NCI-H1417 treated with DMSO at 0.1 percent for 48 hours (cell line): Measurements from ENCODE around the gene CEP128.

Experiments
- DNase-seq: peaks from one replicate; lab custom pipeline; 2025; lab: John Stamatoyannopoulos, UW

The CEP128 gene

GRCh38 chr14:80941241-80942185 lies at the start of gene CEP128:
TSS of gene CEP128 (minus strand) at chr14:80941738.
- peak; percentile 92 for DNase-seq

DNA sequence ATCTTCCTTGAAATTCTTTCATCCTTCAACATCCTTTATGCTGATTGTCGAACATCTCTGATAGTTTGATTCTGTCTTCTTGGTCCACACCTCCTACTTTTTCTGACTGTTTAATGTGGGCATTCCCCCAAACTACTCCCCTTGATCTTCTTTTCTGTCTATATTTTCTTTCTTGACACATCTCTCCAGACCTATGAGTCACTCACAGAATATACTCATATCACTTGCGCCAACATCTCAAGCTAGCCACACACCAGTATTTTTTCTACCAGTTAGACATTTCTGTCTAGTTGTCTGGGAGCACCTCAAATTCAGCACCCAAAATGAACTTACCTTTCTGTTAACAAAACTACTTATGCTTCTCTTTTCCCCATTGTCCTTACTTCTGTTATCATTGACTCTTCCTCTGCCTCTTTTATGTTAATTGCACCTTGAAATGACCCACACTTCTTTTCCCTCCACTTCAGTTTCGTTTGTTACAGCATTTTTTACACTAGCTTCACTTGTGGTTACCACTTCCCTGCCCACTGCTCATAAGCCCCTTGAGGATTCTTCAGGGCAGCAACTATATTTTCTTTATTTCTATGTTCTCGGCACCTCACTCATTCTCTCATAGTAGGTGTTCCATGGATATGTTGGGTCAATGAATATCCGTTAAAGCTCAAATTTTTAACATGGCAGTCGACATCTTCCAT lies 47.3 kb upstream of the CEP128 start:
- no peak for DNase-seq

GRCh38 chr14:80988192-80988591 lies 46.7 kb upstream of the CEP128 start:
- DNase-seq = no peak

GRCh38 chr14:80987235-80988032 lies 45.9 kb upstream of the CEP128 start:
- peak; percentile 63 for DNase-seq

DNA sequence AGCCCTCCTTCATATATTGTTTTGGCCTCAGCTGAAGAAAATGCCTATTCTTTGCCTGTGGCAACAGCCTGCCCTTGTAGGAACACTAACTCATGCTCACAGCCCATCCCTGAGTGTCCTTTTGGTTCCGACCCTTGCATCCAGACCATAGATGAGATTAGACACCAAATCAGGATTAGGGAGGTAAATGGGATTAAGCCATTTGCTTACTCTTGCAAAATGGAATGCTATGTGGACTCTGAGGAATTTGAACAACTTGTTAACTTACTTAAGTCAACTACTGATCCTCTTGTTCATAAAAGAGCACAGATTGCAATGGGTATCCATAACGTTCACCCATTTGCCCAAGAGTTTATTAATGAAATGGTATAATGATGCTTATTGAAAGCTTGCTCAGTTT lies 41.2 kb upstream of the CEP128 start:
- no peak for DNase-seq

- DNase-seq = no peak
These were observed 40.1 kb upstream of the CEP128 start for GRCh38 chr14:80981673-80982072.

- DNase-seq = no peak
These were observed 39.6 kb upstream of the CEP128 start for GRCh38 chr14:80981156-80981555.

DNA sequence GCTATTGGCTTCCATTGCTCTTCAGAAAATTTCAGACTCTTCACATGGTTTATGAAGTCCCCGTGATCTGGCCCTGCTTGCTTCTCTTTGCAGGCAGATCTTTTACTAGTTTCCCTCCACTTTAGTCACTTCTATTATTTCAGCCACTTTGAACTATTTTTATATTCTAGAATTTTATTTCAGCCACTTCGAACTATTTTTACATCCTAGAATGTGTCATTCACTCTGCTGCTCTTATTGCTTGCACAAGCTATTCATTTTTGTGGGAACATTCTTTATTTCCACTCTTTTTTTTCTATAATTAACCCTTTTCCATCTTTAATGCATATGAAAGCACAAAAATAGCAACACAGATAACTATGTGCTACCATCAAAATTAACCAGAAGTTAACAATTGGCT lies 38.4 kb upstream of the CEP128 start:
- DNase-seq = no peak

GRCh38 chr14:80978403-80978802 lies 36.9 kb upstream of the CEP128 start:
- DNase-seq = no peak

DNA sequence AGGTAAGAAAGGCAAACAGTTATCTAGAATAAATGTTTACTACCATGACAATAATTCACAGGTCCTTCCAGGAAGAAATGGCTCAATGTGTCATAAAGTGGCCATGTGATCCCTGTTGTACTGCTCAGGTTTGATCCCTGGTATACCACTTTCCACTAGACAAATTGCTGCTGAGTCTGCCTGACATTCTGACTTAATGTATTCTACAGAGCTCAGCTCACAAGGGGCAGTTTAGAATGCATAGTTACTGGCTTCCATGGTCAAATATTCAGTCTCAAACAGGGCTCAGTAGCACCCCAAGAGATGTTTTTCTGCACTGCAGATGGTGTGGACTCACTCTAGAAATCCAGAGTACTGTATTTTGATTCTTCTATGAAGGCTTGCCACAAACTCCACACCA lies 35.7 kb upstream of the CEP128 start:
- DNase-seq = no peak

DNA sequence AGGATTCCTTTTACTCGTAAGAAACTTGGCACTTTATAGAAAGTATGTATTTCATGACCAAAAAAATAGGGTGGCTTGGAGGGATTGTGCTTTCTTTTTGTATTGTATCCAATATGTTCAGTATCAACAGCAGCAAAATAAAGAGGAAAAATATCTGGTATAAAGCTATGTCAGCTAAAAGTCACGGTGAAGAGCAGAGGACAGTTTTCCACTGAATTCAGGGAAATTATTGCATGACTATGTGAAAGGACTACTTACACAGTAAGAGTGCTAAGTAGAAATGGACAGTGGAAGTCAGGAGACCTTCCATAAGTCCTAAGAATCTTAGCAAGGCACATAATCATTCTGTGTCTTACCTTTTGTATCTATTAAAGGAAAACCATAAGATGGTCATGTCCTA lies 33.1 kb upstream of the CEP128 start:
- no peak for DNase-seq

DNA sequence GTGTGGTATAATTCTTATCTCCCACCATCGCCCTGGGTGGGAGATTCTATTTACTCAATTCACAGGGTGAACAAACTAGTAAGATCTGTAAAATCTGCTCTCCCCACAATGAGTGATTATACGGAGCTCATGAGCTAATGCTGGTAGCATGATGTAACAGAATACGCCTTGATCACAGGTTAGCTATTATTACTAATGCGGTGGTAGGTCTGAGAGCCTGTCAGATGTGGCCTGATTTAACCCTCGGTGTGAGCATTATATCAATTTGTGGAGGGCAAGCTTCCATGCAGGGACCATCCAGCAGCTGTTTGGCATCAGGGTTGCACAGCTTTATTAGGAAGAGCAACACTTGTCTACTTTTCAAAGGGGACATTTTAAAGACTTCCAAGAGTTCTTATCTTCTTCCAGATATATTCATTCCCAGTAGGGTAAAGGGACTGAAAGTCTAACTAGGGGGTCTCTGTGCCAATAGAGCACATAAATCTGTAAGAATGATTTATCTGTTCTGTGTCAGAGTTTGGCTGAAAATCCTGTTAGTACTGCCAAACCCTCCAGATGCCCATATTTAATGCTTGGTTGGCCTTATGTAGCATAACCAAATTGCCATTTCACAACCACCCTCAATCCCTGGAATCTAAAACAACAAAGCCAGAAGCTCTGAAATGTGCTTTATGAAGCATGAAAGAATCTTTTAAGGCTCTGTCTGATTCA lies 32.5 kb upstream of the CEP128 start:
- DNase-seq = no peak

DNA sequence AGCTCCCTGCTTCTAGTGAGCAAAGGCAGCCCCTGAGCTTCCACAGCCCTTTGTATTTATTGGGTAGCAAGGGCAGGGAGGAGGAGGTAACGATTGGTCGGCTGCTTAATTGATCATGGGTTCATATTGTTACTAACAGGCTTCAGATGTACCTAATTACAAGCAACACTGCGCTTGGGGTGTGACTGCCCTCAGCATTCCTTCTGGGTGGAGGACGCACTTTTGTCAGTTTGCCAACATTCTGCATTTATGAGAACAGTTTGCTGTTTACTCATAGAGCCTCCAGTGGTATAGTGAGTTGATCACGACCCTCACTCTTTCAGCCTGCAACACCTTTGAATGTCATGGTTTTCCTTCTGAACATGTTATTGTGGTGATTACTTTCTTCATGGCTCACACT lies 23.5 kb upstream of the CEP128 start:
- no peak for DNase-seq

DNA sequence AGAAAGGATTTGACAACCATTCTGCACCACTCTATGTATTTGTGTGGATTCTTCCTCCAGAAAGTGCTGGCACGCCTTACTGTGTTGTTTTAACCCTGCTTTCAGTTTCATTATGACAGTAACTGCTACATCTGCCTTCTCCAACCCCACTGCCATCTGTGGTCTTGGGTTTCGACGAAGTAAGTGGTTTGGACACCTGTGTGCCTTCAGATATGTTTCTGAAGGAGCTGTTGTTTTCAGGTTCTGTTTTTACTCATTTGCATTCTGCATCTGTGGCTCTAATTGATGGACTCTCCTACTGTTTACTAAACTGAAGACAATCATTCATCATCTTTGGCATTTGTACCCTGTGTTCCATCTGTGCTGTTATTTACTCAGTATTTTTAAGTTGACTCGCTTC lies 18.0 kb upstream of the CEP128 start:
- DNase-seq = peak; percentile 41

- DNase-seq = no peak
These were observed 17.4 kb upstream of the CEP128 start for GRCh38 chr14:80958939-80959338.

- DNase-seq = no peak
These were observed 16.7 kb upstream of the CEP128 start for GRCh38 chr14:80958226-80958625.

DNA sequence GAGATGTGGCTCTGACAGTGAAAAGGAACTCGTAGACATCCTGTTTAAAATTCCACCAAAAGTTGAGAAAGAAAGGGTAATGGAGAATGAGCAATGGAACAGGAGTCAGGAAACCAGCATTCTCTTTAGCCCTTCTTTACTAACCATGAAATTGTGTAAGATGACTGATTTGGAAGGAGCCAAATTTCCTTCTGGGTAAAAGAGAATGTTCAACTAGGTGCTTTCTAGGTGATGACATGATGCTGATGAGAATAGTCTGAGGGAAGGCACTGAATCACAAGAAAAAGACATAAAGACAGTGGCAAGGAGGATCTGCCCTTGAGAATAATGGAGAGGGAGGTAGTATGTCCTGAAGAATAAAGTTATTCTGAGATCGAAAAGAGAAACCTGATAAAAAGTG lies 16.1 kb upstream of the CEP128 start:
- no peak for DNase-seq

DNA sequence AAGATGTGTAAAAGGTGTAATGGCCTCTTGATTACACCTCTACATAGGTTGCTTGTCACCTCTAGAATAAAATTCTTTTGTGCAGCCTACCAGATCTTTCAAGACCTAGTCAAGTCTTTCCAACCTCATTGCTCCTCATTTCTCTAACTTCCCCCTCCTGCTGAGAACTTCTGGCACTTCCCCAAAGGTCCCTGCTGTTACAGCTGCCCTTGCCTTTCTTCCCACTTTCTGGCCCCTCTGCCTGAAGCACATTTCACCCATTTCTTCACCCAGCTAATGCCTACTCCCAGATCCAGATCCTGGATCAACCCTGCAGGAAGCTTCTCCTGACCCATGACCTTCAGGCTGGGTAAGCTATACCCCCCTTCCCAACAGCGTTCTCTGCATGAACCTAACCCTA lies 15.4 kb upstream of the CEP128 start:
- no peak for DNase-seq

GRCh38 chr14:80956102-80956501 lies 14.6 kb upstream of the CEP128 start:
- no peak for DNase-seq

DNA sequence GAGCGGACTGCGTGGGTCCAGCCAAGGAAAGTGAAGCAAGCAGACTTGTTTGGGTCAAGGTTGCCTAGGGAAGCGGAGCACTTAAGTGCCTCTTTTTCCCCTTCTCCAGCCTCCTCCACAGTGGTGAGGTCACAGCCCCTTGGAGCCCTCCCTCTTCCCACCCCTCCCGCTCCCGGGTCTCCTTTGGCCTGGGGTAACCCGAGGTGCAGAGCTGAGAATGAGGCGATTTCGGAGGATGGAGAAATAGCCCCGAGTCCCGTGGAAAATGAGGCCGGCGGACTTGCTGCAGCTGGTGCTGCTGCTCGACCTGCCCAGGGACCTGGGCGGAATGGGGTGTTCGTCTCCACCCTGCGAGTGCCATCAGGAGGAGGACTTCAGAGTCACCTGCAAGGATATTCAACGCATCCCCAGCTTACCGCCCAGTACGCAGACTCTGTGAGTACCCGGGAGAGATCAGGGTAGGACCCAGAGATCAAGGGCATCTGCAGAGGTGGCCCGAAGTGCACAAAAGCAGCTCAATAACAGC lies 13.9 kb upstream of the CEP128 start, which contains the start of gene TSHR:
TSS of gene TSHR (plus strand) at position 206 of the 526 bp plus-strand sequence. CDS start at position 266, 60 bp downstream.
- no peak for DNase-seq

GRCh38 chr14:80954687-80955299 lies 13.3 kb upstream of the CEP128 start:
- DNase-seq = peak; percentile 15
